GM21576 (cell line): ENCODE data around the gene TAS1R1.

ENCODE experiments used
- ATAC-seq: cut with Tn5 transposase; IDR thresholded peaks from one replicate; pipeline ENCODE4 v1.9.1; 2021; ENCODE audit warnings: mild to moderate bottlenecking, moderate library complexity; ENCODE audit not compliant: unreplicated experiment

TAS1R1 gene

DNA sequence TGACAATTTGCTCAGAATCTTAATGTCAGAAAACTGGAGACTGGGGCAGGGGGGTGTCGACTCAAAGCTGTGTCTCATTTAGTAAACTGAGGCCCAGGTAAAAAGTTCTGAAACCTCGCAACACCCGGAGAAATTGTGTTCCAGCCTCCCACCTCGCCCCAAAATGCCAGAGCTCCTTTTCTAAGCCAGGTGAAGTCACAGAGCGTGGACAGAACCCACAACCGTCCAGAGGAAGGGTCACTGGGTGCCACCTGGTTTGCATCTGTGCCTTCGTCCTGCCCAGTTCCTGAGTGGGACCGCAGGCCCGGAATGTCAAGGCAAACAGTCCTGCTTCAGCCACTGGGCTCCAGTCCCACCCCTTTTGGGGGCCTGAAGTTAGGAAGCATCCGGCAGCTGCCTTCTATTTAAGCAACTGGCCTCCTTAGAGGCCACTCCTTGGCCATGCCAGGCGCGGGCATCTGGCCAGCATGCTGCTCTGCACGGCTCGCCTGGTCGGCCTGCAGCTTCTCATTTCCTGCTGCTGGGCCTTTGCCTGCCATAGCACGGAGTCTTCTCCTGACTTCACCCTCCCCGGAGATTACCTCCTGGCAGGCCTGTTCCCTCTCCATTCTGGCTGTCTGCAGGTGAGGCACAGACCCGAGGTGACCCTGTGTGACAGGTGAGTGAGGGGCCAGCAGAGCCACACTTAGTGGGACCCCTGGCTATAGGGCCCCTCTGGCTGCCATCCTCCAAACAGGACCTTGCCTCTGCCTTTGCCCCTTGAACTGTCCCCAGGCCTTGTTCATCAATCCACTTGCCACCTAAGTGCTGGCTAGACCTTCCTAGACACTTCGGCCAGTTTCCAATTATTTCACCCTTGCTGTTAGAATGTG is at the start of gene TAS1R1:
TSS of gene TAS1R1 (plus strand) at position 401 of the 872 bp plus-strand sequence. CDS start at position 468, 67 bp downstream.
- no peak for ATAC-seq

DNA sequence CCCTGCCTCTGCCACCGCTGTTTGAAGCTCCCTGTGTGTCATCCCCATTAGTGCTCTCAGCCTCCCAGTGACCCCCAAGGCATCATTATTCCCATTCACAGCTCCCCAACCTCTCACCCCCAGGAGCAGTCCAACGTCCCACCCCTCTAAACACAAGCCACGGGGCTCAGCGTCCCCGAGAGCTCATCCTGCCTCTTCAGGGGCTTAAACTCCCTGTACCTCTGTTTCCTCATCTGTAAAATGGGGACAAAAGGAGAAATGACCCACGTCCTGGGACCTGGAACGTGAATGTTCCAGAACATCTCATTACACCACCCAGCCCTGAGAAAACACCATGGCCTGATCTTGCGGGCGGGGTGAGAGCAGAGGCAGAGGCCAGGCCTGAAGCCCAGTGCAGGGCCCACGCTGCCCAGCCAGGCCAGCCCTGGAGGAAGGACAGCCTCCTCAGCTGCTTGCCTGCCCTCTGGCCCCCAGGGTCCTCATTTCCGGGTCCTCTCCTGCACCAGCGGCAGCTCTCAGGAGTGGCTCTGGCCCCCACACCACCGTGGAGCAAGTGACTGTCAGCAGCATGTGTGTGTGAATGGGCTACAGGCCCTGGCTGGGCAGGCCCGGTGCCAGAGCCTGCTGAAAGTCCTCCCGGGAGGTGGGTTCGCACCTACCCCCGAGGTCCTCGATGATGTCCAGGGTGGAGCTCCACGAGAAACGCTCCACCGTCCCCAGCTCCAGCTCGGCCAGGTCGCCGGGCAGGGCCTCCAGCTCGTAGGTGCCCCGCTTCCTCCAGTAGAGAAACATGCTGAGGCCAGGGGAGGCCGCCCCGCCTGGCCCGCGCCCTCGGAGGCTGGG is 49.5 kb upstream of the TAS1R1 start:
- no peak for ATAC-seq

DNA sequence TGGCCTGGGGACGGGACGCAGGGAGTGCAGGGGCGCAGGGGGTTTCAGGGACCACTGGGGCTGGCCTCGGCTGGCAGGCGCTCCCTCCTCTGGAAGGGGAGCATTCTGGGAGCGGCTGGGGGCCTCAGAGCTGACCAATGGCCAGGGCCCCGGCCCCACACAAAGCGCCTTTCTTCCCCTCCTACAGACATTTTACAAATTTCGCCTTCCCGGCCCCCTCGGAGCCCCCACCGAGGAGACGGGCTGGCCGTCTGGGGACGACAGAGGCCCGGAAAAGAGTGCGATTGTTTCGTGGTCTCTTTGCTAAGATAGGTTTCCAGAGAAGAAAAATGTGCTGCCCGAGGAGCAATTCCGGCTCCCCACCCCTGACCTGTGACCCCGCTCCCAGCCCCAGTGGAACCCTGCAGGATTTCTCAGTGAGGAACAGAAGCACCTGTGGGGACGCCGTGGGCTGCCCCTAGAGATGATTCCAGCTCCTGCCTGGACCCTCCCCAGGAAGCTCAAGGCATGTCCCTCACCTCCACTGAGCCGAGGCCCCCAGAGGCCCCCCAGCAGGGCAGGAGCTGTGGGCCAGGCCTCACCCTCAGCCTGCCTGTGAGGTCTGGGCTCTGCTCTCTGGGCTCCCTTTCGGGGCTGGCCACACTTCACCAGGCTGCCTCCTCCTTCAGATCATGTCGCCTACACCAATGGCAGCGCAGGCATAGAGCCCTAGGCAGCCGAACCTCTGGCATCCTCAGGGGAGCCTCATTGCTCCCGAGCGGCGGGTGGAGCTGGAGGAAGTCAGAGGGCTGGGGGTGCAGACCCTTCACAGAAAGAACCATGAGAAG is 48.7 kb upstream of the TAS1R1 start:
- ATAC-seq: no peak

DNA sequence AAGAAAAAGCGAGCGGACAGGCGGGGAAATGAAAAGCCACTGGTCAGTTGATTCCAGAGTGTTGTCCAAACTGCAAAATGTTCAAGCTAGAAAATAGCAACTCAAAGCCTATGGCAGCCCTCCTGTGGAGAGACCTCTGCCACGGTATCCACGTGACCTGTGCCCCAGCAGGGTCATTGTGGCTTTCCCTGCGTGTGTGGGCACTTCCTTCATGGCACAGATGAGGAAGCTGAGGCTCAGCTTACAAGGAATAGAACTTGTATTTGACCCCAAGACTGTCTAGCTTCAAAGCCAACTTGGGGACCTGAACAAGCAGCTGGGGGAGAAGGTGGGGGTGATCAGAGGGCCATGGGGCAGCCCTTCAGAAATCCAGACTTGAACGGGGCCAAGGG is 48.1 kb upstream of the TAS1R1 start:
- no peak for ATAC-seq

- no peak for ATAC-seq
These were observed 47.6 kb upstream of the TAS1R1 start for GRCh38 chr1:6507461-6507911.

GRCh38 chr1:6508154-6508815 is 46.8 kb upstream of the TAS1R1 start:
- ATAC-seq: no peak

DNA sequence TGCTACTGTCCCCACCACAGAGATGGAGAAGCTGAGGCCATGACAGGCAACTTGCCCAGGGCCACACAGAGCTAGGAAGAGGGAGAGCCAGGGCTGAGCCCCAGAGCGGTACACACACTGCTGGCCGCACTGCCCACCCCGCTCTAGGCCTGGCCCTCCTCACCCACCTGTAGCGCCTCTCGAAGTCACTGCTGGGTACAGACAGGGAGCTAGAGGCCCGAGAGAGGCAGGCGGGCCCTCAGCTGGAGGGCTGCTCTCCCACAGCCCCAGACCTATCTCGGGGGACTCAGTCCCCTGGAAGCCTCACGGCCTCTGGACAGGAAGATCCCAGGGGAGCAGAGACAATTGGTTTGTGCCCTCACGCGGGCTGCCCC is 46.3 kb upstream of the TAS1R1 start:
- no peak for ATAC-seq

GRCh38 chr1:6509220-6509918 is 45.7 kb upstream of the TAS1R1 start:
- ATAC-seq: no peak

GRCh38 chr1:6509919-6510291 is 45.2 kb upstream of the TAS1R1 start:
- ATAC-seq: no peak

GRCh38 chr1:6510493-6510892 is 44.6 kb upstream of the TAS1R1 start:
- ATAC-seq: no peak

DNA sequence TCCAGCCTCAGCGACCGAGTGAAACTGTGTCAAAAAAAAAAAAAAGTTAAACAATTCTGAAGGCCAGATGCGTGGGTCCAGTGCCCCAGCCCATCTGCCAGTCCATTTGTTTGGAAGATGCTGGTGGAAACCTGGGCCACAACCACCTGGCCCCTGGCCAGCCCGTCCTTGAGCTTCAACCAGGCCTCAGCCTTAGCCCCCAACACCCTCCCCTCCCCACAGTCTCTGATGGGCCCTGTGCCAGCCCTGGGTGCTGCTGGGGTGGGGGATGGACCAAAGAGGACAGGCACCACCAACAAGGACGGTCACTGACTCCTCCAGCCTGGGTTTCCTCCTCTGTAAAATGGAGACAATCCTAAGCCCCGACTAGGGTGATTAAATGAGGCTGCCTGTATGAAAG is 44.1 kb upstream of the TAS1R1 start:
- no peak for ATAC-seq

DNA sequence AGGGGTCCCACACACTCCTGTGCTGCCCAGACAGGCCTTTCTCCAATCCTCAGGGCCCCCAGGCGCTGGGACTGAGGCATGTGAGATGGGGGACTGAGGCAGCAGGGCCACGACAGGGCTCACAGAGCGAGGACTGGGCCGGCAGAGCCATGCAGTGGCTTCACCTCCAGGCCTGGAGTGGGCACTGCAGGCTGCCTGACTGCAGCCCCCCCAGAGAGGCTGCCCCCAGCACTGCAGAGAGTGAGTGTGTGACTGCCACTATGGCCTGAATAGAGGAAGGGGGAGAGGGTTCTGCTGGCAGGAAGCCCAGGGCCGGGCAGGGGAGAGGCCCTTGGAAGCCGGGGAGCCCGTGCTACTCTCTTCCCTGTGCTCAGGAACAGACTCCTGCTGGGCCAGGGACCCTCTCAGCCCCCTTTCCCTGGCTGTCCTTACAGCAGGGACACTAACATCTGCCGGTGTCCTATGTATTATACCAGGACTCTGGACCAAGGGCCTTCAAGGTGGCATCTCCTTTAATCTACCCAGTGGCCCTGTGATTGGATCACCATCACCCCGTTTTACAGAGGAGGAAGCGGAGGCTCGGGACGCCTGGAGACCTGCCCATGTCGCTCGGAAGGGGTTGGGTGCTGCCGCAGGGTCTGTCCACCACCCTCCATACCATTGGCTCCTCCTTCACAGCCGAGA is 43.4 kb upstream of the TAS1R1 start:
- ATAC-seq: no peak

DNA sequence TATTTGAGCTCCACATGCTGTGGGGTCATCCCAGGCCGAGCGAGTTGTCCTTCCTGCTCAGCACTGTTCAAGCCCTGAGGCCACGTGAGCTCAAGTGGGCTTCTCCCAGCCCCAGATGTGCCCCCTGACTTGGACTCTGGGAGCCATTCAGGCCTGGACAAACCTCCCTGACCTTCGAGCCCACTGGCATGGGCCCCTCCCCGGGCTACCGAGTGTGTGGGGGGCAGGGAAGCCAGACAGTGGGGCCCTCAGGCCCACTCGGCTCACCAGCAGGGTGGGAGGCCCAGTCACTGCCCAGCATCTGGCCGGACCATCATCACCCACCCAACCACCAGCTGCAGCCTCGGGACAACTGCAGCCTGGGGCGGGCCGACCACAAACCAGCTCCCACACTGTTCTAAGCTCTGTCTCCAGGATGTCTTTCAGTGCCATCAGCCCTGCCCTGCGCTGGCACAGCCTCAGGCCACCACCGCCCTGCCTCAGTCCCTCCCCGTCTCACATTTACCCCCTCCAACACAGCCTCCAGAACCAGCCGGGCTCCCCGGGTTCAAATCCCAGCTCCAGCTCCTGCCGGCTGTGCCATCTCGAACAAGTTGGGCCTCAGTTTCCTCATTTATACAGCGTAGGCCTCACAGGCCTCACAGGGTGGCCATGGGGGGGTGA is 42.7 kb upstream of the TAS1R1 start:
- ATAC-seq: no peak

DNA sequence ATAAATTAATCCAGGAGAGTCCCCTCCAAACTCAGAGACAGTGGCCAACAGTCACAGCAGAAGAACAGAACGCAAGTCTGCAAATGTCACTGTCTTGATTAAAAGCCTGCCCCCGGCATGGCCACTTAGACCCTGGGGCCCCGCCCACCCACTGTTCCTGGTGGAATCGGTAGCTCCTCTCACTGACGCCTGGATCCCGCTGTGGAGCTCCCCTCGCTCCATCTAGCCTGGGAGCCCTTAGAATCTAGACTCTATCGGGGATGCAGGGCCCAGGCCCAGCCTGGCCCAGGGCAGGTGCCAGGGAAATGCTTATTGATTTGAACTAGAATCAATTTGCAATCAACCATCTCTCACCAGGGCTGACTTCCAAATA is 42.2 kb upstream of the TAS1R1 start:
- ATAC-seq: no peak

DNA sequence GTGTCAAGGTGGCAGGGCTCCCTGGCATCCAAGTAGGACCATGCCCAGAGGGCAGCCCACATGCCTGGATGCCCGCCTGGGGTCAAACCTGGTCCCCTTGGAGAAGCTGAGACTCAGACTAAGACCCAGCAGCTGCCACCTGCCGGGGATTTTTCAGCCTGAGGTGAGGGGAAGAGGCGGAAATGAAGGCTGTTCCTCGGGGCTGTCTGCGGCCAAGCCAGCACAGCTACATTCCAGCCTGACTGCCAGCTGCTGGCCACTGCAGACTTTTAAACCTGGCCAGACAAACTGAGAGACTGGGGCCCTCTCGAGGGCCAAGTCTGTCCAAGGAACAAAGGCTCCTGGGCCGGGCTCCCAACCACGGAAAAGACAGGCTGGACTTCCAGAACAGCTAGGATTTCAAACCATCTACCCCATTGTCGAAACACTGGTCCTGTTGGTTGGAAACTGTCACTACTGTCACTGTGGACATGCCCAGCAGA is 41.7 kb upstream of the TAS1R1 start:
- no peak for ATAC-seq

DNA sequence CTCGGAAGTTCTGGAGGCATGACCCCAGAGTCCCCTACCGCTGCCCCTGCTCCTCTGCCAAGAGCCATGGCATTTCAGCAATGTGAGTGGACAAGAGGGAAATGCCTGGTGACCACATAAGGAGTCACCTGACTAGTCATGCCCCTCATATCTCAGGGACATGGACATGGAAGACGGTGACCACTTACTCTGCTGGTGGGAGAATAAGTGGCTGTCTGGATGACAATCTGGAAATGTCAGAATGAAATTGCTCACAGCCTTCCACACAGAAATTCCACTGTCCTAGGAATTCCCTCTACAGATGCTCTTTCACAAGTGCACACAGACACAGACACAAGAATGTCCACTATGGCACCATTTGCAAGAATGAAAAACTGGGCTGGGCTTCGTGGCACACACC is 39.3 kb upstream of the TAS1R1 start:
- ATAC-seq: no peak

- no peak for ATAC-seq
These were observed 37.7 kb upstream of the TAS1R1 start for GRCh38 chr1:6517435-6517851.

- no peak for ATAC-seq
These were observed 35.6 kb upstream of the TAS1R1 start for GRCh38 chr1:6519491-6519934.
